Esophagus muscularis mucosa (tissue), 4 donors: ENCODE measurements around the gene IFT81.

Experiments used
- CTCF ChIP-seq, 3 experiments: fragments of 200-600 bp in 2 of 3; fragments of 450-650 bp in 1 of 3; sonication (generic) in 2 of 3; IDR thresholded peaks; one replicate each; pipeline ENCODE4 v1.5.1; 2017 to 2019; ENCODE audit warnings: antibody characterized with exemption in 3 of 3, mild to moderate bottlenecking in 2 of 3, moderate library complexity in 1 of 3
- EP300 ChIP-seq: sonication (generic); formaldehyde crosslinking; IDR thresholded peaks from one replicate; pipeline ENCODE4 v1.6.1; 2017; ENCODE audit warnings: antibody characterized with exemption
- POLR2A ChIP-seq: fragments of 450-650 bp; IDR thresholded peaks from one replicate; pipeline ENCODE4 v1.6.1; 2017; ENCODE audit warnings: antibody characterized with exemption, moderate library complexity, mild to moderate bottlenecking, low read depth
- POLR2AphosphoS5 ChIP-seq, 2 donors: sonication (generic); formaldehyde crosslinking; IDR thresholded peaks; one replicate each; pipeline ENCODE4 v1.6.1; 2017; ENCODE audit warnings: antibody characterized with exemption in 2 of 2

GRCh38 chr12:110088936-110089335, 35.2 kb upstream of the IFT81 start:
- no peak for TF ChIP-seq CTCF (IDR thresholded peaks at IDR 0.05)
- TF ChIP-seq POLR2AphosphoS5 (IDR thresholded peaks at IDR 0.05), result no peak
- TF ChIP-seq EP300, result no peak
- TF ChIP-seq POLR2A, result no peak
